Endodermal cell (in vitro differentiated cells): ENCODE measurements around the gene CCDC32. TPM values are rescaled to one million over a fixed set of nuclear protein-coding genes. Genes with fewer than 3 reads are reported as not detected.

Source experiments
- DNase-seq: peaks from one replicate; pipeline ENCODE4 v3.0.0-alpha.2; 2017
- H3K27ac ChIP-seq: 2 replicates; pipeline ENCODE4 v1.5.1; 2013; ENCODE audit warnings: mild to moderate bottlenecking, low read depth, low read length, moderate library complexity
- H3K27me3 ChIP-seq: 2 replicates; pipeline ENCODE4 v1.6.1; 2013; ENCODE audit warnings: mild to moderate bottlenecking, low read length, moderate library complexity; ENCODE audit not compliant: insufficient read depth, control insufficient read depth, poor library complexity, severe bottlenecking
- H3K36me3 ChIP-seq: 2 replicates; pipeline ENCODE4 v1.7.0; 2013; ENCODE audit warnings: mild to moderate bottlenecking, low read length, moderate library complexity; ENCODE audit not compliant: control insufficient read depth, insufficient read depth
- H3K4me1 ChIP-seq: one replicate; pipeline ENCODE4 v1.7.0; 2013; ENCODE audit warnings: low read length; ENCODE audit not compliant: control insufficient read depth, insufficient read depth
- H3K4me3 ChIP-seq: 2 replicates; pipeline ENCODE4 v1.5.1; 2013; ENCODE audit warnings: mild to moderate bottlenecking, low read length, moderate library complexity
- H3K9ac ChIP-seq: 2 replicates; pipeline ENCODE4 v1.6.1; 2013; ENCODE audit warnings: mild to moderate bottlenecking, low read length, moderate library complexity; ENCODE audit not compliant: poor library complexity, severe bottlenecking; ENCODE audit errors: extremely low read depth
- H3K9me3 ChIP-seq: 2 replicates; pipeline ENCODE4 v1.6.1; 2013; ENCODE audit warnings: mild to moderate bottlenecking, low read length, moderate library complexity; ENCODE audit not compliant: control insufficient read depth
- H3K27ac Mint-ChIP-seq: 2 replicates; pipeline ENCODE4 v1.8.0; 2020; ENCODE audit warnings: mixed read lengths
- H3K27me3 Mint-ChIP-seq: 2 replicates; pipeline ENCODE4 v1.8.0; 2021; ENCODE audit warnings: mild to moderate bottlenecking, mixed read lengths; ENCODE audit not compliant: insufficient read depth
- H3K36me3 Mint-ChIP-seq: 2 replicates; pipeline ENCODE4 v1.8.0; 2020; ENCODE audit warnings: low read depth, mixed read lengths
- H3K4me1 Mint-ChIP-seq: 2 replicates; pipeline ENCODE4 v1.8.0; 2020; ENCODE audit warnings: mixed read lengths
- H3K4me3 Mint-ChIP-seq: 2 replicates; pipeline ENCODE4 v1.8.0; 2020; ENCODE audit warnings: mild to moderate bottlenecking, moderate library complexity, mixed read lengths
- H3K9me3 Mint-ChIP-seq: 2 replicates; pipeline ENCODE4 v1.8.0; 2020; ENCODE audit warnings: mild to moderate bottlenecking, mixed read lengths
- WGBS, 2 experiments: methylation state at CpG; one replicate each; pipeline versions ENCODE4 v1.1.5 to v1.1.7; 2013; ENCODE audit warnings: missing lambda C conversion rate in 2 of 2, mixed read lengths in 1 of 2; ENCODE audit not compliant: insufficient coverage in 1 of 2, insufficient read length in 1 of 2; 5-methylcytosine and 5-hydroxymethylcytosine counted together
- total RNA-seq, 2 donors: library from RNA; stranded (reverse); fragmentation: NEBNext Ultra II Directional in 1 of 2; extraction: Animal tissue kit (Norgen Biotek cat#: 25700) in 1 of 2; gene quantifications; 2 replicates in 1 of 2; 3 replicates in 1 of 2; pipeline ENCODE4 v1.2.1, GENCODE V29; 2021
- TF ChIP-seq, protein P1 (sequence below): fragments of 200-600 bp; sonication (generic); conservative IDR thresholded peaks from 2 replicates; pipeline ENCODE4 v1.5.0; 2021; ENCODE audit warnings: antibody characterized with exemption, mild to moderate bottlenecking

The CCDC32 gene
- total RNA-seq, 2 donors from 2014 or later = 14.9 to 16.8 TPM

DNA sequence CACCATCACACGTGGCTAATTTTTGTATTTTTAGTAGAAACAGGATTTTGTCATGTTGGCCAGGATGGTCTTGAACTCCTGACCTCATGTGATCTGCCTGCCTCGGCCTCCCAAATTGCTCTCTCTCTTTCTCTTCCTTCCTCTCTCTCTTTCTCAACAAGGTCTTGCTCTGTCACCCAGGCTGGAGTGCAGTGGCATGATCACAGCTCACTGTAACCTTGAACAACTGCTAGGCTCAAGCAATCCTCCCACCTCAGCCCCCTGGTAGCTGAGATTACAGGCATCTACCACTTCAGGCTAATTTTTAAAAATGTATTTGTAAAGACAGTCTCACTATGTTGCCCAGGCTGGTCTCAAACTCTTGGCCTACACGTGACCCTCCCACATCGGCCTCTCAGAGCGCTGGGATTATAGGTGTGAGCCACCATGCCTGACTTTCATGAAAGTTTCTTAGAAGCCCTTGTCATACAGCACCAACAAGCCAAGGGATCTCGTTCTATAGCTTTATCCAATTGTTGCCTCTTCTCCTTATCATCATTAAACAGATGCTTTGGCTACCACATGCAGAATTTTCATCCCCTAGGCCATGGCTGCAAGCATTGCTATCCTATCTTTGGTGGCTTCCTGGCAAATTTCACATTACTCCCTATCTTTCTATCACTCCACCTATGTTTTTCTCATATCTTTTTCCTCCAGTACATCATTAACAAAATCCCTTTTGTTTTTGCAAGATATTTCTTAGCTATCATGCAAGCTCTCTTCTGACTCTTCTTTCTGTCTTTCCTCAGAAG is 5.7 kb downstream of the CCDC32 start:
- no peaks in the 10 kb centered on the region for H3K9me3 Mint-ChIP-seq
- H3K27me3 Mint-ChIP-seq = no peaks in the 10 kb centered on the region
- Histone ChIP-seq H3K4me3 (no peak overlapping the region), H3K9ac (no peak overlapping the region), H3K36me3 (peaks cover 31% of the 10 kb centered on the region), H3K9me3 (no peaks in the 10 kb centered on the region), H3K4me1 (no peaks in the 10 kb centered on the region), H3K27ac (no peak overlapping the region), H3K27me3 (no peaks in the 10 kb centered on the region)
- H3K27ac Mint-ChIP-seq = peak overlapping the region; percentile 46
- 90 to 96% methylated on average over 6 of the region's 6 CpGs for WGBS, 2 experiments
- H3K4me3 Mint-ChIP-seq = no peak overlapping the region
- peaks cover 12% of the 10 kb centered on the region for H3K4me1 Mint-ChIP-seq
- H3K36me3 Mint-ChIP-seq = peaks cover 15% of the 10 kb centered on the region
- DNase-seq = no peak
- TF ChIP-seq, protein P1, sequence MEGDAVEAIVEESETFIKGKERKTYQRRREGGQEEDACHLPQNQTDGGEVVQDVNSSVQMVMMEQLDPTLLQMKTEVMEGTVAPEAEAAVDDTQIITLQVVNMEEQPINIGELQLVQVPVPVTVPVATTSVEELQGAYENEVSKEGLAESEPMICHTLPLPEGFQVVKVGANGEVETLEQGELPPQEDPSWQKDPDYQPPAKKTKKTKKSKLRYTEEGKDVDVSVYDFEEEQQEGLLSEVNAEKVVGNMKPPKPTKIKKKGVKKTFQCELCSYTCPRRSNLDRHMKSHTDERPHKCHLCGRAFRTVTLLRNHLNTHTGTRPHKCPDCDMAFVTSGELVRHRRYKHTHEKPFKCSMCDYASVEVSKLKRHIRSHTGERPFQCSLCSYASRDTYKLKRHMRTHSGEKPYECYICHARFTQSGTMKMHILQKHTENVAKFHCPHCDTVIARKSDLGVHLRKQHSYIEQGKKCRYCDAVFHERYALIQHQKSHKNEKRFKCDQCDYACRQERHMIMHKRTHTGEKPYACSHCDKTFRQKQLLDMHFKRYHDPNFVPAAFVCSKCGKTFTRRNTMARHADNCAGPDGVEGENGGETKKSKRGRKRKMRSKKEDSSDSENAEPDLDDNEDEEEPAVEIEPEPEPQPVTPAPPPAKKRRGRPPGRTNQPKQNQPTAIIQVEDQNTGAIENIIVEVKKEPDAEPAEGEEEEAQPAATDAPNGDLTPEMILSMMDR = no peak

DNA sequence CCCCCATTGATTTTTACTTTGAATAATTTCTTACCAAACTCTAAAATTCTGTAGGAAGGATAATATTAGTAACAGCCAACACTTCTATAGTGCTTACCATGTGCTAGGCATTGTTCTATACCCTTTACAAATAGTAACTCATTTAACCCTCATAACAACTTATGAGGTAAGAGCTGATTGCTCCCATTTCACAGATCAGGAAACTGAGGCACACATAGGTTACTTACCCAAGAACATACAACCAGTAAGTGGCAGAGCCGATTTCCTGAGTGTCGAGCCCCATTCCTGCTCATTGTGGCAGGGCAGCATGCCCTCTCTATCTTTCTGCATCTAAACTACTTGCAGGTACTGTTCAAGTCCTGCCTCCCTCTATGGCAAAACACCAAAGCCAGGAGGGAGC is 9.0 kb downstream of the CCDC32 start:
- Histone ChIP-seq H3K27me3 (no peaks in the 10 kb centered on the region), H3K36me3 (peaks cover 35% of the 10 kb centered on the region), H3K9me3 (no peaks in the 10 kb centered on the region), H3K4me3 (no peak overlapping the region), H3K9ac (no peak overlapping the region), H3K4me1 (no peaks in the 10 kb centered on the region), H3K27ac (no peak overlapping the region)
- DNase-seq = no peak
- H3K36me3 Mint-ChIP-seq = peaks cover 21% of the 10 kb centered on the region
- H3K27ac Mint-ChIP-seq = no peak overlapping the region
- no peaks in the 10 kb centered on the region for H3K9me3 Mint-ChIP-seq
- WGBS, 2 experiments = 95 to 96% methylated on average over 2 of the region's 2 CpGs
- TF ChIP-seq, protein P1 = no peak
- peaks cover 24% of the 10 kb centered on the region for H3K4me1 Mint-ChIP-seq
- H3K27me3 Mint-ChIP-seq = no peaks in the 10 kb centered on the region
- no peak overlapping the region for H3K4me3 Mint-ChIP-seq

DNA sequence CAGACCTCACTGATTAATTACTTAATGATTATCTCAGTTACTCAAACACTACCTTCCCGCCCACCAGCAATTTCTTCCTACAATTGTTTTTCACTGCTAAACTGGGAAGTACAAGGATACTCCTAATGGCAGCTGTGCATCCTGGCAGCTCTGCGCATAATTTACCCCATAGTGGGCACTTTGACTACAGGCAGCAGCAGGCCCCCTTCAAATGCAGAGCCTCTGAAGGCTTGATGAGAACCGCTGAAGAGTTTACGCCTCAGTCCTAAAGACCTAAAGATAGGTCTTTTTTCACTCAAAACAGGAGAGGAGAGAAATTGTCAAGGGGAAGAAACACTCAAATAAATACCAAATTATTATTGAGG is 10.7 kb downstream of the CCDC32 start:
- H3K36me3 Mint-ChIP-seq = peaks cover 22% of the 10 kb centered on the region
- peak overlapping the region; percentile 45 for H3K27ac Mint-ChIP-seq
- H3K27me3 Mint-ChIP-seq = no peaks in the 10 kb centered on the region
- Histone ChIP-seq H3K9me3 (no peaks in the 10 kb centered on the region), H3K27ac (peak overlapping the region; percentile 41), H3K4me3 (no peak overlapping the region), H3K27me3 (no peaks in the 10 kb centered on the region), H3K36me3 (peaks cover 35% of the 10 kb centered on the region), H3K4me1 (no peaks in the 10 kb centered on the region), H3K9ac (no peak overlapping the region)
- TF ChIP-seq, protein P1 = no peak
- peak; percentile 68 for DNase-seq
- H3K9me3 Mint-ChIP-seq = no peaks in the 10 kb centered on the region
- no peak overlapping the region for H3K4me3 Mint-ChIP-seq
- H3K4me1 Mint-ChIP-seq = peaks cover 24% of the 10 kb centered on the region
- 41 to 43% methylated on average over 4 of the region's 4 CpGs for WGBS, 2 experiments
